HCT116 (cell line): ENCODE measurements around the gene CRB1. TPM values are rescaled to one million over a fixed set of nuclear protein-coding genes. Genes with fewer than 3 reads are reported as not detected.

Source experiments
- ATAC-seq: fragments of 200-7000 bp; cut with Tn5 transposase; 2 replicates; pipeline ENCODE4 v1.9.1; 2020; ENCODE audit warnings: mild to moderate bottlenecking, moderate library complexity
- BruUV-seq: library from RNA; stranded (reverse); fragments of 400-500 nt; replicated peaks from 2 replicates; lab custom pipeline; 2021; lab: Mats Ljungman, UMichigan
- CTCF ChIA-PET: fragments of 300-600 bp; sonication (Branson Sonifier 250); formaldehyde crosslinking; loops from one replicate; lab custom pipeline; 2021; ENCODE audit warnings: antibody characterized with exemption; lab: Charles Lee
- POLR2A ChIA-PET: fragments of 300-600, 350-600 bp; sonication (Branson Sonifier 250); formaldehyde crosslinking; loops from one replicate; lab custom pipeline; 2021; ENCODE audit warnings: antibody characterized with exemption; lab: Charles Lee
- RAD21 ChIA-PET, 2 experiments: fragments of 300-600 bp; sonication (Branson Sonifier 250); formaldehyde crosslinking; loops; one replicate each; lab custom pipeline; 2023; ENCODE audit warnings: low total read pairs in 2 of 2; ENCODE audit not compliant: uncharacterized antibody in 2 of 2, unreplicated experiment in 2 of 2, low non-redundant PET in 1 of 2; lab: Charles Lee
- DNase-seq: peaks from one replicate; pipeline ENCODE4 v3.0.0-alpha.2; 2010; ENCODE audit warnings: low read depth, low spot score
- H2AFZ ChIP-seq: fragments of 200-600 bp; shearing (Covaris generic), sonication (generic); 2 replicates; pipeline ENCODE4 v1.6.1; 2017; ENCODE audit warnings: low read depth, mixed run types, mixed read lengths, antibody characterized with exemption, low read length; ENCODE audit not compliant: poor library complexity, severe bottlenecking
- H3K27ac ChIP-seq: 2 replicates; pipeline ENCODE4 v1.5.1; 2012; ENCODE audit warnings: low read depth, low read length
- H3K27me3 ChIP-seq: fragments of 200-600 bp; sonication (generic); 2 replicates; pipeline ENCODE4 v1.6.1; 2016; ENCODE audit warnings: mixed run types, low read length, mixed read lengths; ENCODE audit not compliant: insufficient read depth
- H3K36me3 ChIP-seq, 2 experiments: fragments of 200-500 bp in 1 of 2; fragments of 200-600 bp in 1 of 2; sonication (Bioruptor generic) in 1 of 2; sonication (generic) in 1 of 2; 2 replicates each; pipeline versions ENCODE4 v1.5.1 to v1.6.1; 2014 to 2016; ENCODE audit warnings: low read length in 2 of 2, inconsistent platforms in 1 of 2, mixed read lengths in 1 of 2, mixed run types in 1 of 2; ENCODE audit not compliant: insufficient read depth in 2 of 2, control insufficient read depth in 1 of 2
- H3K4me1 ChIP-seq, 2 experiments: fragments of 200-600 bp in 1 of 2; sonication (generic) in 1 of 2; 2 replicates each; pipeline versions ENCODE4 v1.5.1 to v1.6.1; 2012 to 2017; ENCODE audit warnings: low read length in 2 of 2, inconsistent platforms in 1 of 2, mild to moderate bottlenecking in 1 of 2, mixed read lengths in 1 of 2, mixed run types in 1 of 2, moderate library complexity in 1 of 2; ENCODE audit not compliant: insufficient read depth in 2 of 2, control insufficient read depth in 1 of 2
- H3K4me2 ChIP-seq: fragments of 200-600 bp; sonication (generic); 2 replicates; pipeline ENCODE4 v1.6.1; 2017; ENCODE audit warnings: mixed run types, low read length, mixed read lengths
- H3K4me3 ChIP-seq, 2 experiments: fragments of 200-600 bp in 1 of 2; sonication (generic) in 1 of 2; replicated peaks in 1 of 2; 2 replicates each; pipeline ENCODE4 v1.5.1; 2011 to 2016; ENCODE audit warnings: low read length in 2 of 2, control low read depth in 1 of 2, low read depth in 1 of 2, mild to moderate bottlenecking in 1 of 2, mixed read lengths in 1 of 2, mixed run types in 1 of 2
- H3K79me2 ChIP-seq: fragments of 200-600 bp; sonication (generic); 2 replicates; pipeline ENCODE4 v1.6.1; 2017; ENCODE audit warnings: mild to moderate bottlenecking, mixed run types, low read length, moderate library complexity, mixed read lengths; ENCODE audit not compliant: insufficient read depth
- H3K9ac ChIP-seq: fragments of 200-600 bp; sonication (generic); 2 replicates; pipeline ENCODE4 v1.6.1; 2016; ENCODE audit warnings: low read length, mixed read lengths
- H3K9me2 ChIP-seq: fragments of 200-600 bp; sonication (generic), shearing (Covaris generic); 2 replicates; pipeline ENCODE4 v1.6.1; 2017; ENCODE audit warnings: mixed run types, mild to moderate bottlenecking, moderate library complexity; ENCODE audit not compliant: insufficient read depth
- H3K9me3 ChIP-seq, 2 experiments: fragments of 200-500 bp in 1 of 2; fragments of 200-600 bp in 1 of 2; sonication (Bioruptor generic) in 1 of 2; sonication (generic) in 1 of 2; 2 replicates each; pipeline ENCODE4 v1.6.1; 2014 to 2017; ENCODE audit warnings: low read length in 2 of 2, mixed read lengths in 2 of 2, inconsistent platforms in 1 of 2, low read depth in 1 of 2, mild to moderate bottlenecking in 1 of 2, mixed run types in 1 of 2, moderate library complexity in 1 of 2; ENCODE audit not compliant: control insufficient read depth in 1 of 2, insufficient read depth in 1 of 2
- H4K20me1 ChIP-seq: fragments of 200-600 bp; sonication (generic), shearing (Covaris generic); 2 replicates; pipeline ENCODE4 v1.6.1; 2017; ENCODE audit warnings: mixed run types, mild to moderate bottlenecking, moderate library complexity; ENCODE audit not compliant: insufficient read depth
- CBX3 ChIP-seq: IDR thresholded peaks from 2 replicates; pipeline ENCODE4 v1.6.1; 2012; ENCODE audit warnings: low read depth
- CEBPB ChIP-seq: IDR thresholded peaks from 2 replicates; pipeline ENCODE4 v1.6.1; 2012; ENCODE audit warnings: low read depth
- CTCF ChIP-seq, 3 experiments: fragments of 200-600 bp in 1 of 3; sonication (generic) in 1 of 3; IDR thresholded peaks in 2 of 3; conservative IDR thresholded peaks in 1 of 3; 2 replicates each; pipeline ENCODE4 v1.5.1; 2012 to 2017; ENCODE audit warnings: low read depth in 2 of 3, low read length in 2 of 3, antibody characterized with exemption in 1 of 3, borderline replicate concordance in 1 of 3, control low read depth in 1 of 3, mild to moderate bottlenecking in 1 of 3, mixed read lengths in 1 of 3, mixed run types in 1 of 3, moderate library complexity in 1 of 3; ENCODE audit not compliant: insufficient read depth in 1 of 3
- ELF1 ChIP-seq: IDR thresholded peaks from 2 replicates; pipeline ENCODE4 v1.6.1; 2012; ENCODE audit warnings: low read depth, borderline replicate concordance
- EZH2 ChIP-seq: fragments of 200-600 bp; sonication (generic); IDR thresholded peaks from 2 replicates; pipeline ENCODE4 v1.6.1; 2017; ENCODE audit warnings: antibody characterized with exemption, mixed run types
- EZH2phosphoT487 ChIP-seq: fragments of 200-600 bp; IDR thresholded peaks from 2 replicates; pipeline ENCODE4 v1.6.1; 2018; ENCODE audit warnings: antibody characterized with exemption, borderline replicate concordance
- FOSL1 ChIP-seq: IDR thresholded peaks from 2 replicates; pipeline ENCODE4 v1.6.1; 2012; ENCODE audit warnings: low read depth
- JUND ChIP-seq: IDR thresholded peaks from 2 replicates; pipeline ENCODE4 v1.6.1; 2012
- POLR2A ChIP-seq: IDR thresholded peaks from 2 replicates; pipeline ENCODE4 v1.7.0; 2011; ENCODE audit warnings: borderline replicate concordance; ENCODE audit not compliant: insufficient read depth, insufficient read length; ENCODE audit errors: extremely low read depth
- RAD21 ChIP-seq: IDR thresholded peaks from 2 replicates; pipeline ENCODE4 v1.6.1; 2012; ENCODE audit warnings: low read depth, mild to moderate bottlenecking
- REST ChIP-seq: IDR thresholded peaks from 2 replicates; pipeline ENCODE4 v1.6.1; 2012; ENCODE audit warnings: low read depth
- SIN3A ChIP-seq: IDR thresholded peaks from 2 replicates; pipeline ENCODE4 v1.6.1; 2012; ENCODE audit warnings: low read depth
- SP1 ChIP-seq: IDR thresholded peaks from 2 replicates; pipeline ENCODE4 v1.6.1; 2012; ENCODE audit warnings: low read depth
- TCF7L2 ChIP-seq: IDR thresholded peaks from 2 replicates; pipeline ENCODE4 v1.7.0; 2011; ENCODE audit warnings: borderline replicate concordance, inconsistent platforms; ENCODE audit not compliant: insufficient read depth, insufficient read length; ENCODE audit errors: extremely low read depth
- YY1 ChIP-seq: IDR thresholded peaks from 2 replicates; pipeline ENCODE4 v1.6.1; 2011; ENCODE audit warnings: low read length, low read depth, moderate library complexity, mild to moderate bottlenecking; ENCODE audit not compliant: insufficient replicate concordance; ENCODE audit errors: extremely low read depth
- ZBTB33 ChIP-seq: IDR thresholded peaks from 2 replicates; pipeline ENCODE4 v1.6.1; 2011; ENCODE audit warnings: mild to moderate bottlenecking, low read length, moderate library complexity; ENCODE audit not compliant: insufficient replicate concordance; ENCODE audit errors: extremely low read depth
- ZNF274 ChIP-seq: fragments of 200-500 bp; sonication (Bioruptor generic); IDR thresholded peaks from 2 replicates; pipeline ENCODE4 v1.6.1; 2014; ENCODE audit warnings: mild to moderate bottlenecking, low read depth, low read length, inconsistent platforms
- intact Hi-C: fragments of 100-400 bp; cut with micrococcal nuclease; formaldehyde crosslinking; loops from 2 replicates; pipeline ENCODE4 v1.10.0; 2022
- total RNA-seq: library from RNA; stranded (reverse); gene quantifications from one replicate; pipeline ENCODE4 v1.2.1, GENCODE V29; 2021; ENCODE audit not compliant: unreplicated experiment
- TF ChIP-seq, protein P1 (sequence below): IDR thresholded peaks from 2 replicates; pipeline ENCODE4 v1.6.1; 2012
- TF ChIP-seq, protein P2 (sequence below): IDR thresholded peaks from 2 replicates; pipeline ENCODE4 v1.6.1; 2012

The CRB1 gene
- total RNA-seq, 1 experiment from 2014 or later: 0.07 TPM

- CTCF ChIA-PET: no interaction called here
- no peak for TF ChIP-seq EZH2
- no peak for TF ChIP-seq CBX3
- TF ChIP-seq FOSL1: no peak
- TF ChIP-seq ELF1: no peak
- TF ChIP-seq TCF7L2: no peak
- no peak for TF ChIP-seq POLR2A
- TF ChIP-seq ZNF274: no peak
- no peak for TF ChIP-seq CEBPB
- TF ChIP-seq, protein P1, sequence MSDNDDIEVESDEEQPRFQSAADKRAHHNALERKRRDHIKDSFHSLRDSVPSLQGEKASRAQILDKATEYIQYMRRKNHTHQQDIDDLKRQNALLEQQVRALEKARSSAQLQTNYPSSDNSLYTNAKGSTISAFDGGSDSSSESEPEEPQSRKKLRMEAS: no peak
- TF ChIP-seq RAD21: no peak
- no peak for TF ChIP-seq SIN3A
- no peak for TF ChIP-seq JUND
- TF ChIP-seq YY1: no peak
- TF ChIP-seq CTCF (IDR thresholded peaks at IDR 0.05 in 2 of 3, conservative IDR thresholded peaks at IDR 0.05 in 1 of 3; ENCODE audit: borderline replicate concordance in 1 of 3, insufficient read depth in 1 of 3, low read depth in 2 of 3, low read length in 2 of 3): no peak
- no peak for TF ChIP-seq EZH2phosphoT487
- no peak for TF ChIP-seq REST
- no peak for TF ChIP-seq SP1
- TF ChIP-seq, protein P2, sequence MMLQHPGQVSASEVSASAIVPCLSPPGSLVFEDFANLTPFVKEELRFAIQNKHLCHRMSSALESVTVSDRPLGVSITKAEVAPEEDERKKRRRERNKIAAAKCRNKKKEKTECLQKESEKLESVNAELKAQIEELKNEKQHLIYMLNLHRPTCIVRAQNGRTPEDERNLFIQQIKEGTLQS: no peak
- TF ChIP-seq ZBTB33: no peak
- H2AFZ ChIP-seq: no peak overlapping the region
- intact Hi-C loops: no loop called here
- no peaks in the 10 kb centered on the region for H3K9me2 ChIP-seq
- no peaks in the 10 kb centered on the region for H4K20me1 ChIP-seq
- no peak for DNase-seq
- no peak overlapping the region for H3K4me3 ChIP-seq
- H3K9me3 ChIP-seq: no peaks in the 10 kb centered on the region
- H3K27ac ChIP-seq: no peak overlapping the region
- RAD21 ChIA-PET: no interaction called here
- H3K27me3 ChIP-seq: no peaks in the 10 kb centered on the region
- ATAC-seq: no peak
- POLR2A ChIA-PET: no interaction called here
- no peaks in the 10 kb centered on the region for H3K79me2 ChIP-seq
- no peak overlapping the region for H3K4me2 ChIP-seq
- H3K9ac ChIP-seq: no peak overlapping the region
- no peaks in the 10 kb centered on the region for H3K4me1 ChIP-seq
- no TSS peak for BruUV-seq
- no peaks in the 10 kb centered on the region for H3K36me3 ChIP-seq
Observed at GRCh38 chr1:197486946-197487345, 218.9 kb downstream of the CRB1 start.
